HL-60 (cell line): ENCODE data around the gene NELFB.

Source experiments
- DNase-seq, 2 experiments: peaks; one replicate each; pipeline ENCODE4 v3.0.0-alpha.2; 2010 to 2020; ENCODE audit warnings: low read depth in 1 of 2, low spot score in 1 of 2
- H3K27ac ChIP-seq: fragments of 250-450 bp; sonication (Bioruptor Pico); replicated peaks from 2 replicates; pipeline ENCODE4 v1.5.1; 2020; ENCODE audit warnings: mild to moderate bottlenecking, moderate library complexity
- H3K27me3 ChIP-seq: fragments of 250-450 bp; sonication (Bioruptor Pico); 2 replicates; pipeline ENCODE4 v1.5.1; 2021; ENCODE audit warnings: mild to moderate bottlenecking, moderate library complexity; ENCODE audit not compliant: insufficient read depth, poor library complexity, severe bottlenecking
- H3K4me3 ChIP-seq: replicated peaks from 2 replicates; pipeline ENCODE4 v1.5.1; 2011; ENCODE audit warnings: mild to moderate bottlenecking, control low read depth, low read length; ENCODE audit not compliant: insufficient read depth
- CTCF ChIP-seq: IDR thresholded peaks from one replicate; pipeline ENCODE4 v1.5.1; 2011; ENCODE audit warnings: low read length, control low read depth, inconsistent platforms; ENCODE audit not compliant: insufficient read depth
- GABPA ChIP-seq: IDR thresholded peaks from 2 replicates; pipeline ENCODE4 v1.6.1; 2012; ENCODE audit warnings: low read depth
- POLR2AphosphoS5 ChIP-seq: IDR thresholded peaks from 2 replicates; pipeline ENCODE4 v1.6.1; 2012; ENCODE audit warnings: low read depth
- REST ChIP-seq: IDR thresholded peaks from 2 replicates; pipeline ENCODE4 v1.6.1; 2012; ENCODE audit warnings: low read depth; ENCODE audit not compliant: insufficient replicate concordance
- SPI1 ChIP-seq: IDR thresholded peaks from 2 replicates; pipeline ENCODE4 v1.6.1; 2012; ENCODE audit warnings: low read depth, mild to moderate bottlenecking, borderline replicate concordance

The NELFB gene

GRCh38 chr9:137295238-137295811, 40.2 kb downstream of the NELFB start:
- no peak overlapping the region for H3K27ac ChIP-seq
- no peak for TF ChIP-seq GABPA
- peak; percentile 15 for TF ChIP-seq CTCF
- peaks cover 9% of the 10 kb centered on the region for H3K27me3 ChIP-seq
- peak overlapping the region; percentile 2; the same call in 1 of the 2 replicates for H3K4me3 ChIP-seq
- no peak for DNase-seq

GRCh38 chr9:137295849-137296669, 40.9 kb downstream of the NELFB start:
- TF ChIP-seq SPI1, result no peak
- no peak for TF ChIP-seq CTCF
- TF ChIP-seq POLR2AphosphoS5, result no peak
- TF ChIP-seq REST, result no peak
- no peak for TF ChIP-seq GABPA

GRCh38 chr9:137296670-137297664, 41.8 kb downstream of the NELFB start:
- no peak overlapping the region for H3K4me3 ChIP-seq
- H3K27ac ChIP-seq, result no peak overlapping the region
- TF ChIP-seq SPI1, result no peak
- TF ChIP-seq CTCF, result no peak
- TF ChIP-seq POLR2AphosphoS5, result no peak
- no peak for TF ChIP-seq GABPA
- no peak for TF ChIP-seq REST
- H3K27me3 ChIP-seq, result peaks cover 15% of the 10 kb centered on the region
- DNase-seq, result no peak

More at GRCh38 chr9:137295849-137296669, 40.9 kb downstream of the NELFB start:
- DNase-seq, result no peak
- Histone ChIP-seq H3K27me3 (peaks cover 12% of the 10 kb centered on the region), H3K4me3 (no peak overlapping the region), H3K27ac (no peak overlapping the region)
